PC-9 (cell line): ENCODE measurements around the gene OAS2. TPM values are rescaled to one million over a fixed set of nuclear protein-coding genes. Genes with fewer than 3 reads are reported as not detected.
"Not testable (repeated sequence)": the region's sequence is repeated elsewhere in the genome, so short reads cannot be mapped to it uniquely, and the experiment has no call there.

Experiments
- BruUV-seq: library from RNA; stranded (reverse); fragments of 400-500 nt; replicated peaks from 2 replicates; lab custom pipeline; 2021; lab: Mats Ljungman, UMichigan
- CTCF ChIA-PET: fragments of 300-600 bp; sonication (Branson Sonifier 250); formaldehyde crosslinking; loops from one replicate; lab custom pipeline; 2022; ENCODE audit warnings: antibody characterized with exemption; lab: Charles Lee
- POLR2A ChIA-PET: fragments of 300-600 bp; sonication (Branson Sonifier 250); formaldehyde crosslinking; loops from one replicate; lab custom pipeline; 2022; ENCODE audit warnings: antibody characterized with exemption; ENCODE audit not compliant: unreplicated experiment; lab: Charles Lee
- DNase-seq, 2 experiments: peaks; one replicate each; pipeline versions ENCODE4 v3.0.0 to v3.0.0-alpha.2; 2015 to 2022; ENCODE audit warnings: mixed read lengths in 1 of 2
- H2AFZ ChIP-seq: fragments of 200-600 bp; sonication (generic); 2 replicates; pipeline ENCODE4 v1.8.1; 2017; ENCODE audit warnings: antibody characterized with exemption
- H3F3A ChIP-seq: fragments of 200-600 bp; sonication (generic); 2 replicates; pipeline ENCODE4 v1.8.1; 2017; ENCODE audit warnings: antibody characterized with exemption, mild to moderate bottlenecking, low read depth; ENCODE audit not compliant: insufficient read depth
- H3K27ac ChIP-seq: fragments of 200-600 bp; sonication (generic); 2 replicates; pipeline ENCODE4 v1.6.1; 2016; ENCODE audit warnings: mixed run types
- H3K27me3 ChIP-seq: fragments of 200-600 bp; sonication (generic); 2 replicates; pipeline ENCODE4 v1.6.1; 2016; ENCODE audit warnings: low read depth, mixed run types; ENCODE audit not compliant: insufficient read depth
- H3K36me3 ChIP-seq: fragments of 200-600 bp; sonication (generic); 2 replicates; pipeline ENCODE4 v1.6.1; 2016; ENCODE audit warnings: low read depth, mixed run types
- H3K4me1 ChIP-seq: fragments of 200-600 bp; sonication (generic); replicated peaks from 2 replicates; pipeline ENCODE4 v1.6.1; 2016; ENCODE audit warnings: mixed run types; ENCODE audit not compliant: insufficient read depth
- H3K4me2 ChIP-seq: fragments of 200-600 bp; sonication (generic); 2 replicates; pipeline ENCODE4 v1.6.1; 2017; ENCODE audit warnings: mixed run types
- H3K4me3 ChIP-seq: fragments of 200-600 bp; sonication (generic); 2 replicates; pipeline ENCODE4 v1.6.1; 2016; ENCODE audit warnings: mixed run types
- H3K79me2 ChIP-seq: fragments of 200-600 bp; sonication (generic); 2 replicates; pipeline ENCODE4 v1.6.1; 2017; ENCODE audit warnings: low read depth, mixed run types
- H3K9me2 ChIP-seq: fragments of 200-600 bp; sonication (generic); 2 replicates; pipeline ENCODE4 v1.8.1; 2017; ENCODE audit warnings: mild to moderate bottlenecking; ENCODE audit not compliant: insufficient read depth
- H3K9me3 ChIP-seq: fragments of 200-600 bp; sonication (generic); 2 replicates; pipeline ENCODE4 v1.8.1; 2016; ENCODE audit warnings: low read depth; ENCODE audit not compliant: insufficient read depth
- H4K20me1 ChIP-seq: fragments of 200-600 bp; sonication (generic); 2 replicates; pipeline ENCODE4 v1.8.1; 2017; ENCODE audit not compliant: insufficient read depth
- CTCF ChIP-seq: fragments of 200-600 bp; sonication (generic); conservative IDR thresholded peaks from 2 replicates; pipeline ENCODE4 v1.6.1; 2017; ENCODE audit warnings: mixed run types, antibody characterized with exemption, mild to moderate bottlenecking, moderate library complexity
- EZH2 ChIP-seq: fragments of 200-600 bp; sonication (generic); IDR thresholded peaks from 2 replicates; pipeline ENCODE4 v1.8.0; 2017; ENCODE audit warnings: antibody characterized with exemption, low read depth
- intact Hi-C: fragments of 100-400 bp; cut with micrococcal nuclease; formaldehyde crosslinking; loops from one replicate; pipeline ENCODE4 v1.10.0; 2022; ENCODE audit not compliant: unreplicated experiment
- total RNA-seq: library from RNA; stranded (reverse); gene quantifications from 2 replicates; pipeline ENCODE4 v1.2.3, GENCODE V29; 2021

Gene OAS2
- total RNA-seq, 1 experiment from 2014 or later: 0.98 TPM

GRCh38 chr12:112947761-112948160, 30.6 kb upstream of the OAS2 start:
- H4K20me1 ChIP-seq: no peaks in the 10 kb centered on the region
- no peaks in the 10 kb centered on the region for H3F3A ChIP-seq
- no peaks in the 10 kb centered on the region for H3K27me3 ChIP-seq
- BruUV-seq: no TSS peak
- CTCF ChIA-PET: no interaction called here
- DNase-seq: no peak
- intact Hi-C loops: no loop called here
- H3K9me3 ChIP-seq: no peaks in the 10 kb centered on the region
- TF ChIP-seq EZH2 (no peak), CTCF (no peak)
- no peaks in the 10 kb centered on the region for H3K79me2 ChIP-seq
- no peaks in the 10 kb centered on the region for H3K9me2 ChIP-seq
- H3K36me3 ChIP-seq: no peaks in the 10 kb centered on the region
- no peak overlapping the region for H3K4me3 ChIP-seq
- no peak overlapping the region for H2AFZ ChIP-seq
- H3K27ac ChIP-seq: no peak overlapping the region
- no peak overlapping the region for H3K4me2 ChIP-seq
- H3K4me1 ChIP-seq: no peaks in the 10 kb centered on the region
- POLR2A ChIA-PET: no interaction called here

GRCh38 chr12:112948806-112949205, 29.5 kb upstream of the OAS2 start:
- Histone ChIP-seq H3K4me1 (no peaks in the 10 kb centered on the region), H3F3A (no peaks in the 10 kb centered on the region), H3K27ac (no peak overlapping the region), H3K4me2 (no peak overlapping the region), H3K36me3 (no peaks in the 10 kb centered on the region), H3K27me3 (no peaks in the 10 kb centered on the region), H3K9me3 (no peaks in the 10 kb centered on the region), H4K20me1 (no peaks in the 10 kb centered on the region), H2AFZ (no peak overlapping the region), H3K9me2 (no peaks in the 10 kb centered on the region), H3K79me2 (no peaks in the 10 kb centered on the region), H3K4me3 (no peak overlapping the region)
- BruUV-seq: no TSS peak
- TF ChIP-seq CTCF (no peak), EZH2 (no peak)
- intact Hi-C loops: no loop called here
- CTCF ChIA-PET: no interaction called here
- POLR2A ChIA-PET: no interaction called here
- no peak for DNase-seq

- no peak for DNase-seq
- H3K4me3 ChIP-seq: no peak overlapping the region
- no peaks in the 10 kb centered on the region for H4K20me1 ChIP-seq
- H3K79me2 ChIP-seq: no peaks in the 10 kb centered on the region
- no peaks in the 10 kb centered on the region for H3K36me3 ChIP-seq
- CTCF ChIA-PET: no interaction called here
- no peak overlapping the region for H2AFZ ChIP-seq
- intact Hi-C loops: no loop called here
- H3F3A ChIP-seq: no peaks in the 10 kb centered on the region
- POLR2A ChIA-PET: no interaction called here
- no peak overlapping the region for H3K4me2 ChIP-seq
- H3K4me1 ChIP-seq: no peaks in the 10 kb centered on the region
- no peak overlapping the region for H3K27ac ChIP-seq
- H3K9me3 ChIP-seq: no peaks in the 10 kb centered on the region
- no peaks in the 10 kb centered on the region for H3K27me3 ChIP-seq
- no peaks in the 10 kb centered on the region for H3K9me2 ChIP-seq
- no peak for TF ChIP-seq CTCF
- no peak for TF ChIP-seq EZH2
- BruUV-seq: no TSS peak
These were observed 27.6 kb upstream of the OAS2 start for GRCh38 chr12:112950701-112951100.

GRCh38 chr12:112957125-112957524, 21.2 kb upstream of the OAS2 start:
- H3K9me3 ChIP-seq, CTCF ChIA-PET, H3K9me2 ChIP-seq, H3F3A ChIP-seq, H2AFZ ChIP-seq, H3K36me3 ChIP-seq, H3K4me3 ChIP-seq, H3K4me2 ChIP-seq, H3K4me1 ChIP-seq, BruUV-seq, H4K20me1 ChIP-seq, intact Hi-C loops, H3K27me3 ChIP-seq, POLR2A ChIA-PET, H3K79me2 ChIP-seq, H3K27ac ChIP-seq, DNase-seq: not testable (repeated sequence)
